ENCODE measurements around the gene CDCA7. TPM values are rescaled to one million over a fixed set of nuclear protein-coding genes. Genes with fewer than 3 reads are reported as not detected.
"Not testable (repeated sequence)": the region's sequence is repeated elsewhere in the genome, so short reads cannot be mapped to it uniquely, and the experiment has no call there.

CDCA7 gene
- total RNA-seq, 2 experiments from 2014 or later = 1.6 to 1.8 TPM

- no peaks in the 10 kb centered on the region for H3K36me3 ChIP-seq (ENCODE audit: insufficient read depth, low read length)
- POLR2A ChIA-PET = interaction anchor here (0.5 kb wide), 1 partner anchor 115 kb away, joined by 3 read pairs; no protein-coding TSS in a partner anchor
- no peak overlapping the region for H3K4me3 Mint-ChIP-seq
- no peak overlapping the region for H3K27ac Mint-ChIP-seq
- no peak for ATAC-seq (ENCODE audit: poor library complexity)
- peaks cover 3 to 5% of the 10 kb centered on the region in 2 experiments for H3K27me3 ChIP-seq (ENCODE audit: control insufficient read depth in 1 of 2, insufficient read depth in 2 of 2, low read length in 2 of 2)
- H3K4me3 ChIP-seq (ENCODE audit: low read length) = no peak overlapping the region
- peaks cover 6% of the 10 kb centered on the region for H3K36me3 Mint-ChIP-seq (ENCODE audit: low read depth)
- H3K27ac ChIP-seq (ENCODE audit: low read depth in 1 of 2, low read length in 2 of 2) = no peak overlapping the region
- DNase-seq = no peak
- H3K9me3 ChIP-seq (ENCODE audit: control insufficient read depth in 1 of 2, insufficient read depth in 1 of 2, low read length in 2 of 2) = peaks cover 31 to 34% of the 10 kb centered on the region in 2 experiments
- peaks cover 15% of the 10 kb centered on the region for H3K9me3 Mint-ChIP-seq
- intact Hi-C loops (cut with DNase I, micrococcal nuclease) = no loop called here
- H3K27me3 Mint-ChIP-seq = peaks cover 11% of the 10 kb centered on the region
- no peaks in the 10 kb centered on the region for H3K4me1 ChIP-seq (ENCODE audit: insufficient read depth, low read length)
- CTCF ChIA-PET = no interaction called here
- no peaks in the 10 kb centered on the region for H3K4me1 Mint-ChIP-seq (ENCODE audit: low read depth)
- no peak for TF ChIP-seq CTCF (IDR thresholded peaks at IDR 0.05)
Observed at GRCh38 chr2:173327421-173327820, 27.3 kb upstream of the CDCA7 start.

- H3K36me3 ChIP-seq (ENCODE audit: insufficient read depth, low read length); POLR2A ChIA-PET; H3K4me1 Mint-ChIP-seq (ENCODE audit: low read depth); DNase-seq; H3K4me3 ChIP-seq (ENCODE audit: low read length); H3K27me3 ChIP-seq (ENCODE audit: control insufficient read depth in 1 of 2, insufficient read depth in 2 of 2, low read length in 2 of 2); H3K36me3 Mint-ChIP-seq (ENCODE audit: low read depth); H3K27ac ChIP-seq (ENCODE audit: low read depth in 1 of 2, low read length in 2 of 2); CTCF ChIA-PET; intact Hi-C loops (cut with DNase I, micrococcal nuclease); H3K4me3 Mint-ChIP-seq; ATAC-seq (ENCODE audit: poor library complexity); H3K4me1 ChIP-seq (ENCODE audit: insufficient read depth, low read length); H3K27ac Mint-ChIP-seq: not testable (repeated sequence)
- H3K27me3 Mint-ChIP-seq = peaks cover 18% of the 10 kb centered on the region
- peaks cover 18 to 29% of the 10 kb centered on the region in 2 experiments for H3K9me3 ChIP-seq (ENCODE audit: control insufficient read depth in 1 of 2, insufficient read depth in 1 of 2, low read length in 2 of 2)
- peaks cover 31% of the 10 kb centered on the region for H3K9me3 Mint-ChIP-seq
Observed at GRCh38 chr2:173333003-173333402, 21.7 kb upstream of the CDCA7 start.

- no peak for DNase-seq
- Mint-ChIP-seq H3K27me3 (peaks cover 19% of the 10 kb centered on the region), H3K4me3 (no peak overlapping the region), H3K9me3 (peaks cover 8% of the 10 kb centered on the region), H3K36me3 (ENCODE audit: low read depth) (no peaks in the 10 kb centered on the region), H3K4me1 (ENCODE audit: low read depth) (no peaks in the 10 kb centered on the region), H3K27ac (no peak overlapping the region)
- H3K27me3 ChIP-seq (ENCODE audit: control insufficient read depth in 1 of 2, insufficient read depth in 2 of 2, low read length in 2 of 2) = peaks cover 5 to 8% of the 10 kb centered on the region in 2 experiments
- H3K9me3 ChIP-seq (ENCODE audit: control insufficient read depth in 1 of 2, insufficient read depth in 1 of 2, low read length in 2 of 2) = peaks cover 0 to 10% of the 10 kb centered on the region in 2 experiments
- CTCF ChIA-PET = no interaction called here
- no peaks in the 10 kb centered on the region for H3K4me1 ChIP-seq (ENCODE audit: insufficient read depth, low read length)
- POLR2A ChIA-PET = no interaction called here
- no peak overlapping the region for H3K27ac ChIP-seq (ENCODE audit: low read depth in 1 of 2, low read length in 2 of 2)
- intact Hi-C loops (cut with DNase I, micrococcal nuclease) = no loop called here
- H3K36me3 ChIP-seq (ENCODE audit: insufficient read depth, low read length) = no peaks in the 10 kb centered on the region
- no peak for ATAC-seq (ENCODE audit: poor library complexity)
- H3K4me3 ChIP-seq (ENCODE audit: low read length) = no peak overlapping the region
- TF ChIP-seq CTCF (IDR thresholded peaks at IDR 0.05) = no peak
Observed at GRCh38 chr2:173339807-173340206, 14.9 kb upstream of the CDCA7 start.

GRCh38 chr2:173343921-173344320 lies 10.8 kb upstream of the CDCA7 start:
- Mint-ChIP-seq H3K9me3 (peaks cover 3% of the 10 kb centered on the region), H3K36me3 (ENCODE audit: low read depth) (no peaks in the 10 kb centered on the region), H3K4me1 (ENCODE audit: low read depth) (no peaks in the 10 kb centered on the region), H3K4me3 (no peak overlapping the region), H3K27me3 (peaks cover 4% of the 10 kb centered on the region), H3K27ac (no peak overlapping the region)
- Histone ChIP-seq H3K4me1 (ENCODE audit: insufficient read depth, low read length) (no peaks in the 10 kb centered on the region), H3K36me3 (ENCODE audit: insufficient read depth, low read length) (no peaks in the 10 kb centered on the region), H3K27me3 (ENCODE audit: control insufficient read depth in 1 of 2, insufficient read depth in 2 of 2, low read length in 2 of 2) (peaks cover 0 to 3% of the 10 kb centered on the region in 2 experiments), H3K4me3 (ENCODE audit: low read length) (no peak overlapping the region), H3K9me3 (ENCODE audit: control insufficient read depth in 1 of 2, insufficient read depth in 1 of 2, low read length in 2 of 2) (peaks cover 11 to 25% of the 10 kb centered on the region in 2 experiments), H3K27ac (ENCODE audit: low read depth in 1 of 2, low read length in 2 of 2) (no peak overlapping the region)
- ChIA-PET POLR2A (no interaction called here), CTCF (no interaction called here)
- ATAC-seq (ENCODE audit: poor library complexity) (no peak), DNase-seq (no peak)
- intact Hi-C loops (cut with DNase I, micrococcal nuclease) = no loop called here
- no peak for TF ChIP-seq CTCF (IDR thresholded peaks at IDR 0.05)

All from CD4-positive, alpha-beta T cell (primary cell).